GM12801 (cell line): ENCODE measurements around the gene NUP214.

Source experiments
- CTCF ChIP-seq: IDR thresholded peaks from one replicate; pipeline ENCODE4 v1.5.1; 2011; ENCODE audit warnings: control low read depth; ENCODE audit not compliant: insufficient read length; ENCODE audit errors: extremely low read depth

NUP214 gene

GRCh38 chr9:131125288-131126058 lies at the start of gene NUP214:
TSS of gene NUP214 (plus strand) at chr9:131125586. CDS start at chr9:131125705, 119 bp downstream.
- TF ChIP-seq CTCF, result no peak

- no peak for TF ChIP-seq CTCF
Measured at GRCh38 chr9:131076347-131077195, 48.8 kb upstream of the NUP214 start.

- no peak for TF ChIP-seq CTCF
Measured at GRCh38 chr9:131078427-131079366, 46.7 kb upstream of the NUP214 start.

- no peak for TF ChIP-seq CTCF
Measured at GRCh38 chr9:131080589-131080988, 44.8 kb upstream of the NUP214 start.

GRCh38 chr9:131081868-131082267 lies 43.5 kb upstream of the NUP214 start:
- no peak for TF ChIP-seq CTCF

- no peak for TF ChIP-seq CTCF
Measured at GRCh38 chr9:131082774-131083512, 42.4 kb upstream of the NUP214 start.
